OCI-LY7 (cell line): ENCODE data around the gene PNMA8B. TPM values are rescaled to one million over a fixed set of nuclear protein-coding genes. Genes with fewer than 3 reads are reported as not detected.

Experiments used
- BruUV-seq: library from RNA; stranded (reverse); fragments of 400-500 nt; replicated peaks from 2 replicates; lab custom pipeline; 2021; lab: Mats Ljungman, UMichigan
- CTCF ChIA-PET: fragments of 300-600 bp; sonication (Branson Sonifier 250); formaldehyde crosslinking; loops from one replicate; lab custom pipeline; 2022; ENCODE audit warnings: antibody characterized with exemption; ENCODE audit not compliant: unreplicated experiment; lab: Charles Lee
- POLR2A ChIA-PET: fragments of 300-600 bp; sonication (Branson Sonifier 250); formaldehyde crosslinking; loops from one replicate; lab custom pipeline; 2022; ENCODE audit warnings: antibody characterized with exemption; lab: Charles Lee
- DNase-seq: peaks from one replicate; pipeline ENCODE4 v3.0.0-alpha.2; 2015; ENCODE audit warnings: low spot score
- H2AFZ ChIP-seq: fragments of 200-600 bp; sonication (generic), shearing (Covaris generic); 2 replicates; pipeline ENCODE4 v1.6.1; 2014; ENCODE audit warnings: mild to moderate bottlenecking, antibody characterized with exemption, low read length, moderate library complexity
- H3K27ac ChIP-seq: fragments of 200-600 bp; sonication (generic); 2 replicates; pipeline ENCODE4 v1.5.1; 2014; ENCODE audit warnings: mixed run types, low read depth, mild to moderate bottlenecking, moderate library complexity, low read length, inconsistent platforms; ENCODE audit not compliant: poor library complexity, severe bottlenecking
- H3K36me3 ChIP-seq: fragments of 200-600 bp; sonication (generic); 2 replicates; pipeline ENCODE4 v1.6.1; 2014; ENCODE audit warnings: mild to moderate bottlenecking, antibody characterized with exemption, low read length, moderate library complexity, mixed read lengths; ENCODE audit not compliant: insufficient read depth
- H3K4me1 ChIP-seq: fragments of 200-600 bp; sonication (generic); 2 replicates; pipeline ENCODE4 v1.5.1; 2014; ENCODE audit warnings: mild to moderate bottlenecking, low read length; ENCODE audit not compliant: insufficient read depth, poor library complexity, severe bottlenecking
- H3K4me2 ChIP-seq: fragments of 200-600 bp; sonication (generic); 2 replicates; pipeline ENCODE4 v1.6.1; 2014; ENCODE audit warnings: mild to moderate bottlenecking, low read length
- H3K4me3 ChIP-seq: fragments of 200-600 bp; sonication (generic); 2 replicates; pipeline ENCODE4 v1.5.1; 2014; ENCODE audit warnings: mild to moderate bottlenecking, low read depth, low read length; ENCODE audit not compliant: poor library complexity, severe bottlenecking
- H3K79me2 ChIP-seq: fragments of 200-600 bp; sonication (generic); 2 replicates; pipeline ENCODE4 v1.6.1; 2016; ENCODE audit warnings: low read depth, mild to moderate bottlenecking, low read length, moderate library complexity, mixed read lengths; ENCODE audit not compliant: insufficient read depth
- H3K9me2 ChIP-seq: fragments of 200-600 bp; sonication (generic); 2 replicates; pipeline ENCODE4 v1.6.1; 2016; ENCODE audit warnings: mild to moderate bottlenecking, low read length, mixed read lengths; ENCODE audit not compliant: insufficient read depth
- H3K9me3 ChIP-seq: fragments of 200-600 bp; sonication (generic); 2 replicates; pipeline ENCODE4 v1.6.1; 2014; ENCODE audit warnings: mild to moderate bottlenecking, mixed run types, low read length, mixed read lengths
- H4K20me1 ChIP-seq: fragments of 200-600 bp; sonication (generic); 2 replicates; pipeline ENCODE4 v1.6.1; 2014; ENCODE audit warnings: mild to moderate bottlenecking, antibody characterized with exemption, low read length, moderate library complexity, mixed read lengths; ENCODE audit not compliant: insufficient read depth
- EZH2phosphoT487 ChIP-seq: fragments of 200-600 bp; sonication (generic); IDR thresholded peaks from 2 replicates; pipeline ENCODE4 v1.6.1; 2018; ENCODE audit warnings: low read depth, borderline replicate concordance, mild to moderate bottlenecking, mixed run types, antibody characterized with exemption, low read length, moderate library complexity, mixed read lengths
- intact Hi-C: fragments of 100-400 bp; cut with micrococcal nuclease; formaldehyde crosslinking; loops from one replicate; pipeline ENCODE4 v1.10.0; 2022; ENCODE audit not compliant: unreplicated experiment
- total RNA-seq, 2 experiments: library from RNA; depleted of rRNA in 1 of 2; stranded (reverse); fragments of >200 nt in 1 of 2; shearing (Covaris generic) in 1 of 2; gene quantifications; 2 replicates each; pipeline ENCODE4 v1.2.3, GENCODE V29; 2014 to 2022
- TF ChIP-seq, protein P1 (sequence below): fragments of 200-600 bp; sonication (generic); conservative IDR thresholded peaks from 2 replicates; pipeline ENCODE4 v1.5.1; 2014; ENCODE audit warnings: mild to moderate bottlenecking, antibody characterized with exemption, low read length, moderate library complexity, mixed read lengths

PNMA8B gene
- total RNA-seq, 2 experiments from 2014 or later, result 0.40 to 2.0 TPM

DNA sequence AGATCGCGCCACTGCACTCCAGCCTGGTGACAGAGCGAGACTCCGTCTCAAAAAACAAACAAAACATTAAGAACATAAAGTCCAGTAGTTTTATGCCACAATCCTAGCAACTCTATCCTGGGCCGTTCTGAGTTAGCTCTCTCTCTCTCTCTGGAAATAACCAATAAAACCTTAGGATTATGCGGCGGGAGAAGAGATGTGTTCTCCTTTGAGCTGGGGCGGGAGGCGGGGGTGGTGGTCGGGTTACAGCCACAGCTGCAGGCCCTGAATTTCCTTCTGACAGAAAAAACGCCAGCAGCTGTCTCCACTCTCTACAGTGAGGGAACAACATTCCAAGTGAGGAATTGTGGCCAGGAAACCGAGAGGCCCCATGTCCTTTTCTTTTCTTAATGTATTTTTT, 15.3 kb downstream of the PNMA8B start:
- DNase-seq, result no peak

DNA sequence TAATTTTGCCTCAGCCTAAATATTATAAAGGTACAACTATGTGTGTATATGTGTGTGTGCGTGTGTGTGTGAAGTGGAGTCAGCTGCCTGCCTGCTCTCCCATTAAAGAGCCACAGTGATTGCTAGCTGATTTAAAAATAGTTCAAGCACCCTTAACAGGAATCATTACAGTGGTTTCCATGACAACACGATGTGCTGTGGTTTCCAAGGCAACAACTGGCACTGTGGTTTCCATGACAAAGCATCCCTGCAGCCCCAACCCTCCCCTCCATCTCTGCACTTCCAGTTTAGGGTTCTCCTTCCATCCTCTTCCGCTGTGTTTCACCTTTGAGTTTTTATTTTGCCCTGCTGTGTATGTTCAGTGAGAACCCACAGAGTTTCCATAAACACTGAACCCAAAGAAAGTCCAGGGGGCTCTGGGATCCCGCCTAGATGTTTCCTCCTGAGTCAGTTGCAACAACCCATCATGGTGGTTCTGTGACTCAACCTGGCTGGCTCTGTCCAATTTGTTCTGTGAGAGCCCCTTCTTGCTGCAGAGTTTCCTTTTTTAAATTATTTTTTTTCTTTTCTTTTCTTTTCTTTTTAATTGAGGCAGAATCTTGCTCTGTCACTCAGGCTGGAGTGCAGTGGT, 17.2 kb downstream of the PNMA8B start:
- Histone ChIP-seq H3K9me2 (no peaks in the 10 kb centered on the region), H2AFZ (peak overlapping the region; percentile 61; the same call in 1 of the 2 replicates), H3K4me3 (no peak overlapping the region), H3K36me3 (no peaks in the 10 kb centered on the region), H3K9me3 (no peaks in the 10 kb centered on the region), H3K4me2 (peak overlapping the region; percentile 65), H3K27ac (peak overlapping the region; percentile 60), H3K4me1 (peaks cover 44% of the 10 kb centered on the region), H4K20me1 (no peaks in the 10 kb centered on the region), H3K79me2 (no peaks in the 10 kb centered on the region)
- CTCF ChIA-PET, result no interaction called here
- intact Hi-C loops, result no loop called here
- POLR2A ChIA-PET, result no interaction called here
- no TSS peak for BruUV-seq
- TF ChIP-seq, protein P1, sequence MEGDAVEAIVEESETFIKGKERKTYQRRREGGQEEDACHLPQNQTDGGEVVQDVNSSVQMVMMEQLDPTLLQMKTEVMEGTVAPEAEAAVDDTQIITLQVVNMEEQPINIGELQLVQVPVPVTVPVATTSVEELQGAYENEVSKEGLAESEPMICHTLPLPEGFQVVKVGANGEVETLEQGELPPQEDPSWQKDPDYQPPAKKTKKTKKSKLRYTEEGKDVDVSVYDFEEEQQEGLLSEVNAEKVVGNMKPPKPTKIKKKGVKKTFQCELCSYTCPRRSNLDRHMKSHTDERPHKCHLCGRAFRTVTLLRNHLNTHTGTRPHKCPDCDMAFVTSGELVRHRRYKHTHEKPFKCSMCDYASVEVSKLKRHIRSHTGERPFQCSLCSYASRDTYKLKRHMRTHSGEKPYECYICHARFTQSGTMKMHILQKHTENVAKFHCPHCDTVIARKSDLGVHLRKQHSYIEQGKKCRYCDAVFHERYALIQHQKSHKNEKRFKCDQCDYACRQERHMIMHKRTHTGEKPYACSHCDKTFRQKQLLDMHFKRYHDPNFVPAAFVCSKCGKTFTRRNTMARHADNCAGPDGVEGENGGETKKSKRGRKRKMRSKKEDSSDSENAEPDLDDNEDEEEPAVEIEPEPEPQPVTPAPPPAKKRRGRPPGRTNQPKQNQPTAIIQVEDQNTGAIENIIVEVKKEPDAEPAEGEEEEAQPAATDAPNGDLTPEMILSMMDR, result no peak
- DNase-seq, result peak; percentile 83

More for the DNA sequence above, 15.3 kb downstream of the PNMA8B start:
- Histone ChIP-seq H3K4me1 (peaks cover 34% of the 10 kb centered on the region), H3K27ac (no peak overlapping the region), H3K79me2 (no peaks in the 10 kb centered on the region), H4K20me1 (no peaks in the 10 kb centered on the region), H3K4me3 (no peak overlapping the region), H3K9me2 (no peaks in the 10 kb centered on the region), H3K4me2 (no peak overlapping the region), H2AFZ (peak overlapping the region; percentile 40; the same call in 1 of the 2 replicates), H3K9me3 (no peaks in the 10 kb centered on the region), H3K36me3 (no peaks in the 10 kb centered on the region)
- no TSS peak for BruUV-seq
- intact Hi-C loops, result no loop called here
- CTCF ChIA-PET, result no interaction called here
- POLR2A ChIA-PET, result interaction anchor here (0.7 kb wide), 1 partner anchor 41 kb away, joined by 4 read pairs; no protein-coding TSS in a partner anchor
- TF ChIP-seq, protein P1, result no peak
- no peak for TF ChIP-seq EZH2phosphoT487

DNA sequence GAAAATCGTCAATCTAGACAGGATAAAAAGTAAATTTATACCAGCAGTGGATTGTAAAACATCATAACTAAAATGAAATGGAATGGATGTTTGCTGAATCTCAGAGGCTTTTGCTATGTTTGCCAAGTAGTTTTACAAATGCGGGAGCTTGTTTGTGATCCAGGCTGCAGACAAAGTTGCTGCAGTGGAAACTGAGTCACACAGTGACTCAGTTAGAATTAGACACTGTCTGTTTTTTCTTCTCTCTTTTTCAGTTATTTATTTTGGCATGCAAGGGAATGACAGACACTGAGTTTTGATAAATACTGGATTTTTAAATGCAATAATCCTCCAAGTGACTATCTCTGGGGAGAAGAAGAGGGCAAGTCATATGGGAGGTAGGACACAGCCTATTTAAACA, 19.7 kb downstream of the PNMA8B start:
- no TSS peak for BruUV-seq
- Histone ChIP-seq H2AFZ (no peak overlapping the region), H3K9me2 (no peaks in the 10 kb centered on the region), H3K4me2 (no peak overlapping the region), H3K36me3 (no peaks in the 10 kb centered on the region), H4K20me1 (no peaks in the 10 kb centered on the region), H3K4me3 (no peak overlapping the region), H3K27ac (no peak overlapping the region), H3K9me3 (no peaks in the 10 kb centered on the region), H3K79me2 (no peaks in the 10 kb centered on the region), H3K4me1 (peaks cover 42% of the 10 kb centered on the region)
- DNase-seq, result no peak
- intact Hi-C loops, result no loop called here
- ChIA-PET CTCF (no interaction called here), POLR2A (interaction anchor here (0.7 to 1.6 kb wide), 3 partner anchors 11 to 569 kb away, joined by 3 read pairs; no protein-coding TSS in a partner anchor)
- TF ChIP-seq EZH2phosphoT487, result no peak
- TF ChIP-seq, protein P1, result no peak
